PFSK-1 (cell line): ENCODE data around the gene C3orf20.

Experiments
- FOXP2 ChIP-seq: optimal IDR thresholded peaks from 2 replicates; pipeline ENCODE3; 2011; ENCODE audit warnings: borderline replicate concordance, control low read depth, inconsistent platforms; ENCODE audit not compliant: insufficient read depth; ENCODE audit errors: extremely low read length, extremely low read depth
- POLR2AphosphoS5 ChIP-seq: IDR thresholded peaks from 2 replicates; pipeline ENCODE4 v1.6.1; 2012; ENCODE audit warnings: low read depth, mild to moderate bottlenecking, control low read depth, low read length, moderate library complexity
- SIN3A ChIP-seq: IDR thresholded peaks from 2 replicates; pipeline ENCODE4 v1.6.1; 2012; ENCODE audit warnings: mild to moderate bottlenecking, low read length, moderate library complexity, borderline replicate concordance; ENCODE audit not compliant: insufficient read depth
- TAF1 ChIP-seq: IDR thresholded peaks from 2 replicates; pipeline ENCODE4 v1.6.1; 2012; ENCODE audit warnings: low read length, control low read depth, borderline replicate concordance; ENCODE audit not compliant: insufficient read depth
- TF ChIP-seq, protein P1 (sequence below), 2 experiments: IDR thresholded peaks; 2 replicates each; pipeline versions ENCODE4 v1.6.1 to v1.8.0; 2011 to 2012; ENCODE audit warnings: low read depth in 2 of 2, low read length in 2 of 2, control low read depth in 1 of 2, inconsistent platforms in 1 of 2, mild to moderate bottlenecking in 1 of 2, moderate library complexity in 1 of 2; ENCODE audit not compliant: insufficient read depth in 1 of 2

C3orf20 gene

DNA sequence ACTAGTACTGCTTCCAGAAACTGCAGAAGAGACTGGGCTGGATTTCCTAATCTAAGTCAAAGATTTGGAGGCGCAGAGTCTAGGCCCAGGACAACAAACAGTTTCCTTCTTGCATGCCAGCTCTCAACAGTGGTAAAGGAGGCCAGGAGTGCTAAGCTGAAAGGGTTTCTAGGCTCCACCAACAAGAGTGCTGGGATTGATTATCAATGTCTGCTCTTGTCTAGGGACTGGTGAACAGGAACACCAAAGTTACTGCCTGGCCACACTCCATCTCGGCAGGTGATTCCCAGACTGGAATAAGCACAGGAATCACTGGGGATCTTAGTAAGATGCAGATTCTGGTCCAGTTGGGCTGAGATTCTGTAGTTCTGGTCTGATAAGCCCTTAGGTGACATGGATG is 121.1 kb downstream of the C3orf20 start:
- TF ChIP-seq POLR2AphosphoS5 = no peak
- TF ChIP-seq, protein P1, sequence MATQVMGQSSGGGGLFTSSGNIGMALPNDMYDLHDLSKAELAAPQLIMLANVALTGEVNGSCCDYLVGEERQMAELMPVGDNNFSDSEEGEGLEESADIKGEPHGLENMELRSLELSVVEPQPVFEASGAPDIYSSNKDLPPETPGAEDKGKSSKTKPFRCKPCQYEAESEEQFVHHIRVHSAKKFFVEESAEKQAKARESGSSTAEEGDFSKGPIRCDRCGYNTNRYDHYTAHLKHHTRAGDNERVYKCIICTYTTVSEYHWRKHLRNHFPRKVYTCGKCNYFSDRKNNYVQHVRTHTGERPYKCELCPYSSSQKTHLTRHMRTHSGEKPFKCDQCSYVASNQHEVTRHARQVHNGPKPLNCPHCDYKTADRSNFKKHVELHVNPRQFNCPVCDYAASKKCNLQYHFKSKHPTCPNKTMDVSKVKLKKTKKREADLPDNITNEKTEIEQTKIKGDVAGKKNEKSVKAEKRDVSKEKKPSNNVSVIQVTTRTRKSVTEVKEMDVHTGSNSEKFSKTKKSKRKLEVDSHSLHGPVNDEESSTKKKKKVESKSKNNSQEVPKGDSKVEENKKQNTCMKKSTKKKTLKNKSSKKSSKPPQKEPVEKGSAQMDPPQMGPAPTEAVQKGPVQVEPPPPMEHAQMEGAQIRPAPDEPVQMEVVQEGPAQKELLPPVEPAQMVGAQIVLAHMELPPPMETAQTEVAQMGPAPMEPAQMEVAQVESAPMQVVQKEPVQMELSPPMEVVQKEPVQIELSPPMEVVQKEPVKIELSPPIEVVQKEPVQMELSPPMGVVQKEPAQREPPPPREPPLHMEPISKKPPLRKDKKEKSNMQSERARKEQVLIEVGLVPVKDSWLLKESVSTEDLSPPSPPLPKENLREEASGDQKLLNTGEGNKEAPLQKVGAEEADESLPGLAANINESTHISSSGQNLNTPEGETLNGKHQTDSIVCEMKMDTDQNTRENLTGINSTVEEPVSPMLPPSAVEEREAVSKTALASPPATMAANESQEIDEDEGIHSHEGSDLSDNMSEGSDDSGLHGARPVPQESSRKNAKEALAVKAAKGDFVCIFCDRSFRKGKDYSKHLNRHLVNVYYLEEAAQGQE (IDR thresholded peaks at IDR 0.05; ENCODE audit: insufficient read depth in 1 of 2, low read depth in 2 of 2, low read length in 2 of 2) = no peak
- no peak for TF ChIP-seq FOXP2
- TF ChIP-seq SIN3A = no peak
- no peak for TF ChIP-seq TAF1

DNA sequence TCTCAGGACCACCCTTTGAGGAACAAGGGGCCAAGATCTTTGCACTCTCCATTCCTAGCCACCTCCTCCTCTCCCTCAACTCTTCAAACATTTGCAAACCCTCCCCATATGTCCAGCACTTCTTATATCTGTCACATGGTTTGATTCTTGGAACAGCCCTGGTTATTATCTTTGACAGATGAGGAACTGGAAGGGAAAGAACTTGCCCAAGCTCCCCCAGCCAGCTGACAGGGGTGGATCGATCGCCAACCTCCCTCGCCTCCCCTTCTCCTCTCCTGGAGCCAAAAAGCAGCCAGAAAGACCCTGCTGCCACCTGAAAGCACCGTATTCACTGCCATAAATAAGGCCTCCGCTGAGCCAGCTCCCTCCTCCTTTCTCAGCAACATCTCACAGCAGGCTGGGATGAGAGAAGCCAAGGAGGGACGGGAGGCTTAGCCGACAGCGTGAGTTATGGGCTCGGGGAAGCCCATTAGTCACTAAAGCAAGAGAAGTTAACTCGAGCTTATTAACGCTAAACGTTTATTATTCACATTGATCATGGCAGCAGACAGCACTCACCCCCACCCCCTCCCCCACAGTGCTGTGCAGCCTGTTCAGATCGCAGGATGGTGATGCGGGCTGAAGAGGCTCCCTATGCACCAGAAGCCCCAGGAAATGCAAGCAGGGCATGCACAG is 121.6 kb downstream of the C3orf20 start:
- TF ChIP-seq, protein P1 (IDR thresholded peaks at IDR 0.05; ENCODE audit: insufficient read depth in 1 of 2, low read depth in 2 of 2, low read length in 2 of 2) = no peak
- TF ChIP-seq TAF1 (no peak), FOXP2 (no peak), POLR2AphosphoS5 (no peak), SIN3A (no peak)

DNA sequence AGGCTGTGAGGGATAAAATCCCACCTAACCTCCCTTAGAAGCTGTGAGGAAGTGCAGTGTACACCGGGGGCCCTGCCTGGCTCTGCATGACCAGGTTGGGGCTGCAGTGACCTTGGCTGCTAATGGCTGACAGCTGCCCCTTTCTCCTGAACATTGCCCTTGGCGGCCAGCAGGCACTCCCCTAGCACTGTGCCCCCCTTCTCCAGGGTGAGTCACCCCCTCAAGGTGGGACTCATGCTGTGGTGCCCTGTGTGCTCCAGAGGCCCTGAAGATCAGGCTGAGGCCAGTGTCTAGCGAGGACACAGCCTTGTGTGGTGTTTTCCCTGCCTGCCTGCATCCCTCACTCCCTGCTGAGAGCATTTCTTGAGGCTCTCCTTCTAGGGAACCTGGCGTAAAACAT is 122.8 kb downstream of the C3orf20 start:
- TF ChIP-seq TAF1 (no peak), SIN3A (no peak), FOXP2 (no peak), POLR2AphosphoS5 (no peak)
- TF ChIP-seq, protein P1 (IDR thresholded peaks at IDR 0.05; ENCODE audit: insufficient read depth in 1 of 2, low read depth in 2 of 2, low read length in 2 of 2) = no peak

DNA sequence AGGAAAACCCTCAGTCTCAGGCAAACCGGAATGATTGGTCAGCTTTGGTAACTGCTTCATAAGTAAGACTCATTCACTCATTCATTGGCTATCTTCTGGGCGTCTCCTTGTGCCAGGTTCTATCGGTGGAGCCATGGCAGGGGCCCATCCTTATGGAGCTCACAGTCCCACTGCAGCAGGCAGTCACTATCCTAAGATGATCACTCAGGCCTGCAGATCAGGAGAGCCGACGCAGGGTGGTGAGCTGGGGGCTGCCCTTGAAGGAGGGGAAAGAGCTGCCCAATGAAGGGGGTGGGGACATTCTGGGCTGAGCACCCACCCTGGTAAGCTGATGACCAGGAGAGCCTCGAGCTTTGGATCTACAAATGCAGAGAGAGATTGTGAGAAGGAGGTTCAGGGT is 123.3 kb downstream of the C3orf20 start:
- TF ChIP-seq POLR2AphosphoS5 (no peak), SIN3A (no peak), FOXP2 (no peak), TAF1 (no peak)
- TF ChIP-seq, protein P1 (IDR thresholded peaks at IDR 0.05; ENCODE audit: insufficient read depth in 1 of 2, low read depth in 2 of 2, low read length in 2 of 2) = no peak

DNA sequence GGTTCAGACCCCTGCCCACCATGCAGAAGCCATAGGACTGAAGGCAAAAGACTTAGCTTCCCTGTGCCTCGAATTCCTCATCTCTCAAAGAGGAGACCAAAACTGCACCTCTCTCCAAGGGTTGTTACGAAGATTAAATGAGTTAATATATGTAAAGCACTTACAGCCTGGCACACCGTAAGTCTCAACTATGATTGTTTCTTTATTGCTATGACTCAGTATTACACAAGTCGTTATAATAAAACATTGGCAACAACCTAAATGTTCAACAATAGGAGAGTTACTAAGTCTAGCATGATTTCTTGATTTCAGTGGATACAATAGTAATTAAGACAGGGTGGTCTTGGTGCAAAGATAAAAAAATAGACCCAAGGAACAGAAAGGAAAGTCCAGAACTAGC is 124.2 kb downstream of the C3orf20 start:
- no peak for TF ChIP-seq TAF1
- no peak for TF ChIP-seq SIN3A
- TF ChIP-seq POLR2AphosphoS5 = no peak
- TF ChIP-seq, protein P1 (IDR thresholded peaks at IDR 0.05; ENCODE audit: insufficient read depth in 1 of 2, low read depth in 2 of 2, low read length in 2 of 2) = no peak
- no peak for TF ChIP-seq FOXP2
